HFFc6 (cell line): ENCODE data around the gene LTBP2. TPM values are rescaled to one million over a fixed set of nuclear protein-coding genes. Genes with fewer than 3 reads are reported as not detected.

Experiments used
- DNase-seq: peaks from one replicate; pipeline ENCODE4 v3.0.0-alpha.2; 2018
- H3K27ac Mint-ChIP-seq: 2 replicates; pipeline ENCODE4 v1.8.0; 2020; ENCODE audit warnings: mild to moderate bottlenecking, mixed read lengths
- H3K27me3 Mint-ChIP-seq: 2 replicates; pipeline ENCODE4 v1.8.0; 2021; ENCODE audit warnings: mild to moderate bottlenecking, moderate library complexity, mixed read lengths; ENCODE audit not compliant: insufficient read depth
- H3K36me3 Mint-ChIP-seq: 2 replicates; pipeline ENCODE4 v1.8.0; 2021; ENCODE audit warnings: low read depth, mixed read lengths
- H3K4me1 Mint-ChIP-seq: 2 replicates; pipeline ENCODE4 v1.8.0; 2020; ENCODE audit warnings: low read depth, mixed read lengths
- H3K4me3 Mint-ChIP-seq: 2 replicates; pipeline ENCODE4 v1.8.0; 2020; ENCODE audit warnings: mild to moderate bottlenecking, moderate library complexity, mixed read lengths
- H3K9me3 Mint-ChIP-seq: 2 replicates; pipeline ENCODE4 v1.8.0; 2020; ENCODE audit warnings: mild to moderate bottlenecking, mixed read lengths
- total RNA-seq, 6 experiments: library from RNA; stranded (reverse); fragmentation: NEBNext Ultra II Directional; extraction: Animal tissue kit (Norgen Biotek cat#: 25700); gene quantifications; 2 replicates in 1 of 6; 3 replicates in 5 of 6; pipeline ENCODE4 v1.2.3, GENCODE V29; 2021
- TF ChIP-seq, protein P1 (sequence below): fragments of 200-600 bp; sonication (generic); IDR thresholded peaks from 2 replicates; pipeline ENCODE4 v1.5.0; 2021; ENCODE audit warnings: antibody characterized with exemption, mild to moderate bottlenecking

The LTBP2 gene
- total RNA-seq, 6 experiments from 2014 or later = 109 to 165 (median 120) TPM

DNA sequence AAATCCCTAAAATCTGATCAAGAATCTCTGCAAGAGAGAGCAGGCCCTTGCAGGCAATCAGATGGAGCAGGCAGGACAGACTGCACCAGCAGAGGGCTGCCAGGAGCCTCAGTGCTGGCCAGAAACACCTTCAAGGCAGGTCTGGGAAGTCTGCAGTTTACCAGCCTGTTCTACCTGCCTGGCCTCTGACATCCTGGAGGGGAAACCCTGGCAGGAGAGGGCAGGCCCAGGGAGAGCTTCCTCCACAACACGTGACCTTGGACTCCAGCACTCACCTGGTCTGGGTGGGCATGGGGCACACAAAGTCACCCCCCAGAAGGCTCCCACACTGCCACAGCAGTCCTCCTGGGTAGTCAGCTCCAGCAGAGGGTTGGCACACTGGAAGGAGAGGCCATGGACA lies 62.4 kb downstream of the LTBP2 start:
- DNase-seq = no peak
- Mint-ChIP-seq H3K36me3 (peaks cover 35% of the 10 kb centered on the region), H3K9me3 (no peaks in the 10 kb centered on the region), H3K27me3 (no peaks in the 10 kb centered on the region; the same call in 1 of the 2 replicates), H3K4me1 (peaks cover 33% of the 10 kb centered on the region), H3K4me3 (no peak overlapping the region), H3K27ac (no peak overlapping the region)
- TF ChIP-seq, protein P1, sequence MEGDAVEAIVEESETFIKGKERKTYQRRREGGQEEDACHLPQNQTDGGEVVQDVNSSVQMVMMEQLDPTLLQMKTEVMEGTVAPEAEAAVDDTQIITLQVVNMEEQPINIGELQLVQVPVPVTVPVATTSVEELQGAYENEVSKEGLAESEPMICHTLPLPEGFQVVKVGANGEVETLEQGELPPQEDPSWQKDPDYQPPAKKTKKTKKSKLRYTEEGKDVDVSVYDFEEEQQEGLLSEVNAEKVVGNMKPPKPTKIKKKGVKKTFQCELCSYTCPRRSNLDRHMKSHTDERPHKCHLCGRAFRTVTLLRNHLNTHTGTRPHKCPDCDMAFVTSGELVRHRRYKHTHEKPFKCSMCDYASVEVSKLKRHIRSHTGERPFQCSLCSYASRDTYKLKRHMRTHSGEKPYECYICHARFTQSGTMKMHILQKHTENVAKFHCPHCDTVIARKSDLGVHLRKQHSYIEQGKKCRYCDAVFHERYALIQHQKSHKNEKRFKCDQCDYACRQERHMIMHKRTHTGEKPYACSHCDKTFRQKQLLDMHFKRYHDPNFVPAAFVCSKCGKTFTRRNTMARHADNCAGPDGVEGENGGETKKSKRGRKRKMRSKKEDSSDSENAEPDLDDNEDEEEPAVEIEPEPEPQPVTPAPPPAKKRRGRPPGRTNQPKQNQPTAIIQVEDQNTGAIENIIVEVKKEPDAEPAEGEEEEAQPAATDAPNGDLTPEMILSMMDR = peak; percentile 64

DNA sequence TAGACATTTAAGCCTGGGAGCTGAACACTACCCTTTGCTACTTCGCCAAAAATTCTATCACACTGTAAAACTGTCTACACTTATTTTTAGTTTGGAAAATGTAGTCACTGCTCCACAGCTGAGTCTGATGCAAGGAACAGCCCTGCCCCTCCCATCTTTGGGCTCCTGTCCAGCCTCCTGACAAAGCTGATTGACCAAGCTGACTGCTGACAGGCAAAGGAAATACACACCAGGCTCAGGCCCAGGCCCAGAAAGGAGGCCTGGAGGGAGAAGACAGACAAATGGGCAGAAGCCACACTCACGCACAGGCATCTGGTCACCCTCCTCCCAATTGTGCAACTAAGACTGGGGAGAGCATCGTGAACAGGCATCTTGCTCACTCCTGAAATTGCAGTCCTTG lies 63.2 kb downstream of the LTBP2 start:
- peak overlapping the region; percentile 63; the same call in 1 of the 2 replicates for H3K27ac Mint-ChIP-seq

DNA sequence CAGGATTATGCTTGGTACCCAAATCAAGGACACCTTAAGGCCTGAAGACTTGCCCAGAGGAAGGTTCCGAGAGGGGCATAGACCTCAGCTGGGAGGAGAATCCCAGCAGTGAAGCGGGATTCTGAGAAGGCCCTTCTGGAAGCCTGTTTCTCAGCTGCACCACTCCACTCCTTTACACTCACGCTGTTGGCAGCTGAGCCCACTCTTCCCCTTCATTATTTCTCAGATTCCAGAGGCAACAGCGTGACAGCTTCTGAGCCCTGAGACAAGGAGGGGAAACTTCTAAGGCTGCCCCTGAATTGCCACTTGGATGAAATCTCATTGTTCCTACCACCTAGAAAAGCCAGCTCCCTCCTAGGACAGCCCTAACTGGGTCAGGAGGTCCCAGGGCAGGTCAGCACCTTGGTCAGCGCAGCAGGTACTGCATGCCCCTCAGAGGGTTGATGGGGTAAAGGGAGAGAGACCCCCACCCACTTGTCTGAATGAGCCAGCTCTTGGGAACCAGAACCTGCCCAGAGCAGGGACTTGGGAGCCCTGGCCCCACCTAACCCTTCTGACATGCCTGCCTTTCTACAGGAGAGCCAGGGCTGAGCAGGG lies 64.6 kb downstream of the LTBP2 start:
- no peak overlapping the region for H3K27ac Mint-ChIP-seq
- peaks cover 12% of the 10 kb centered on the region for H3K4me1 Mint-ChIP-seq
- TF ChIP-seq, protein P1 = no peak
- no peaks in the 10 kb centered on the region for H3K9me3 Mint-ChIP-seq
- no peak overlapping the region for H3K4me3 Mint-ChIP-seq
- H3K27me3 Mint-ChIP-seq = no peaks in the 10 kb centered on the region; the same call in 1 of the 2 replicates
- peaks cover 22% of the 10 kb centered on the region for H3K36me3 Mint-ChIP-seq
- DNase-seq = no peak

More for the DNA sequence above, 63.2 kb downstream of the LTBP2 start:
- no peak overlapping the region for H3K4me3 Mint-ChIP-seq
- H3K4me1 Mint-ChIP-seq = peaks cover 26% of the 10 kb centered on the region
- no peaks in the 10 kb centered on the region; the same call in 1 of the 2 replicates for H3K27me3 Mint-ChIP-seq
- peaks cover 30% of the 10 kb centered on the region for H3K36me3 Mint-ChIP-seq
- no peak for DNase-seq
- H3K9me3 Mint-ChIP-seq = no peaks in the 10 kb centered on the region
- TF ChIP-seq, protein P1 = no peak

DNA sequence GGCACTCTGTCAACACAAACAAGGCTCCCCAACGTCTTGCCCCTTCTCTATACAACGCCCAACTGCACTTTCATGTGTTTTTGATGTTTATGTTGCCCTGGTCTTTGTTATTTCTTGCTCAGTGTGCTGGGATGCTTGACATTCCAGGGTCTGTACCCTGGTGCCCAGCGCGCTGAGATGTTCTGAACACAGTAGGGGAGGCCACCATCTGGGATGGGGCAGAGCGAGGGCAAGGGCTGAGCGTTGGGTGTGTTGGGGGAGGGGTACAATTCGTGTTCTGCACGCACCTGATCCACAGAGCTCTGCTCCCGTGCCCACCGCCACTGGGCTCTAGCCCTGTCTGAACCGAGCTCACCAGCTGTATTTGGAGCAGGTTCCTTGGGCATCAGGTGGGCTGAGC lies 65.6 kb downstream of the LTBP2 start:
- Mint-ChIP-seq H3K27ac (no peak overlapping the region; the same call in 1 of the 2 replicates), H3K4me1 (peaks cover 11% of the 10 kb centered on the region), H3K4me3 (no peak overlapping the region), H3K9me3 (no peaks in the 10 kb centered on the region), H3K36me3 (peaks cover 17% of the 10 kb centered on the region), H3K27me3 (no peaks in the 10 kb centered on the region; the same call in 1 of the 2 replicates)
- no peak for DNase-seq
- TF ChIP-seq, protein P1 = no peak

DNA sequence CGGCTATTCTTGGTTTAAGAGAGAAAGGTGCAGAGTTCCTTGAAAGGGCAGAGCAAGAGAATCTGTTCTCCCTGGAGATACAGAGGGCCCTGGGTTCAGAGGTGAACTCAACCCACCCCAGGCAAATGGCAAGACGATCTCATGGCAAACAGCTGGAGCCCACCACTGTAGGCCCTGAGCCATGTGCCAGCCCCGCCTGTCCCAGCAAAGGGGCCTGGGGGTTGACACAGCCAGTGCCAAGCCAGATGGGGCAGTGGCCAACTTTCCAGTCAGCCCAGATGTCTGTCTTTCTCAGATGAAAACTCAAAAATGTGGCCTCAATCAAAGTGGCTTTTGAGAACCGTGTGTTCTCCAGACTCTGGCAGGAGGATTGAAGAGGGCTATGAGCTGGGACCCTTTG lies 66.7 kb downstream of the LTBP2 start:
- H3K27me3 Mint-ChIP-seq = no peaks in the 10 kb centered on the region; the same call in 1 of the 2 replicates
- H3K4me1 Mint-ChIP-seq = peaks cover 11% of the 10 kb centered on the region
- no peak for DNase-seq
- no peaks in the 10 kb centered on the region for H3K9me3 Mint-ChIP-seq
- peaks cover 15% of the 10 kb centered on the region for H3K36me3 Mint-ChIP-seq
- TF ChIP-seq, protein P1 = no peak
- H3K4me3 Mint-ChIP-seq = no peak overlapping the region
- no peak overlapping the region for H3K27ac Mint-ChIP-seq
